ENCODE results near the gene ASB7. TPM values are rescaled to one million over a fixed set of nuclear protein-coding genes. Genes with fewer than 3 reads are reported as not detected.
"Not testable (repeated sequence)": the region's sequence is repeated elsewhere in the genome, so short reads cannot be mapped to it uniquely, and the experiment has no call there.

Gene ASB7
- total RNA-seq, 4 donors from 2014 or later = 5.1 to 10.3 (median 6.3) TPM

DNA sequence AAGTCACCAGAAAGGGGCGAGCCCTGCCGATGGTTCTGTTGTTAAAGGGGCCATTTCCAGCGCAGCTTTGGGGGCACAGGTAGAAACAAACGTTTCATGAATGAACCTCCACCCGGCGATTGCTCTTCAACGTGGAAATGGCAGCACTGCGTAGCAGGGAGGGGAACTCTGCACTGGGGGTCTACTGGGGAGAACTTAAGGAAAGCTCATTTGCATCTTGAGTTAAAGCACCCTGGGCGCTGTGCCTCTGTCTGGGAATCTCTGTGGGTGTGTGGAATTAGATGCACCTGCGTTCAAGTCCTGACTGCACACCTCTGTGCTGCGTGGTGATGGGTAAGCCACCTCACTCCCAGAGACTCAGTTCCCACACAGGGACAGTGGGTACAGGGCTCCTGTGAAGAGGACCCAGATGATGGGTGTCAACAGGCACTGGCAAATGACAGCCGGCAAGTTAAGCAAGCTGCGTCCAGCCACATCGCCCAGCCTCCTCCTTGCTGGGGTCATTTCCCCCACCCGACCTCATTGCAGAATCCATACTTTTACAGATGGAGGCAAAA lies 68.8 kb downstream of the ASB7 start:
- intact Hi-C loops (cut with DNase I; ENCODE audit: low total_unique reads) (no loop called here), in situ Hi-C loops (cut with MboI; ENCODE audit: low sequenced_read_pairs in 4 of 4) (no loop called here)
- Histone ChIP-seq H3K4me3 (no peak overlapping the region), H3K27ac (no peak overlapping the region), H3K36me3 (no peaks in the 10 kb centered on the region), H3K27me3 (peaks cover 0 to 4% (median 4%) of the 10 kb centered on the region in 3 donors), H3K9me3 (no peaks in the 10 kb centered on the region), H3K4me1 (peaks cover 0 to 4% of the 10 kb centered on the region in 2 donors)
- TF ChIP-seq, protein P1, sequence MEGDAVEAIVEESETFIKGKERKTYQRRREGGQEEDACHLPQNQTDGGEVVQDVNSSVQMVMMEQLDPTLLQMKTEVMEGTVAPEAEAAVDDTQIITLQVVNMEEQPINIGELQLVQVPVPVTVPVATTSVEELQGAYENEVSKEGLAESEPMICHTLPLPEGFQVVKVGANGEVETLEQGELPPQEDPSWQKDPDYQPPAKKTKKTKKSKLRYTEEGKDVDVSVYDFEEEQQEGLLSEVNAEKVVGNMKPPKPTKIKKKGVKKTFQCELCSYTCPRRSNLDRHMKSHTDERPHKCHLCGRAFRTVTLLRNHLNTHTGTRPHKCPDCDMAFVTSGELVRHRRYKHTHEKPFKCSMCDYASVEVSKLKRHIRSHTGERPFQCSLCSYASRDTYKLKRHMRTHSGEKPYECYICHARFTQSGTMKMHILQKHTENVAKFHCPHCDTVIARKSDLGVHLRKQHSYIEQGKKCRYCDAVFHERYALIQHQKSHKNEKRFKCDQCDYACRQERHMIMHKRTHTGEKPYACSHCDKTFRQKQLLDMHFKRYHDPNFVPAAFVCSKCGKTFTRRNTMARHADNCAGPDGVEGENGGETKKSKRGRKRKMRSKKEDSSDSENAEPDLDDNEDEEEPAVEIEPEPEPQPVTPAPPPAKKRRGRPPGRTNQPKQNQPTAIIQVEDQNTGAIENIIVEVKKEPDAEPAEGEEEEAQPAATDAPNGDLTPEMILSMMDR (IDR thresholded peaks at IDR 0.05 in 4 of 5, conservative IDR thresholded peaks at IDR 0.05 in 1 of 5) = no peak
- TF ChIP-seq POLR2A (IDR thresholded peaks at IDR 0.05) = no peak
- DNase-seq (no peak), ATAC-seq (no peak)

DNA sequence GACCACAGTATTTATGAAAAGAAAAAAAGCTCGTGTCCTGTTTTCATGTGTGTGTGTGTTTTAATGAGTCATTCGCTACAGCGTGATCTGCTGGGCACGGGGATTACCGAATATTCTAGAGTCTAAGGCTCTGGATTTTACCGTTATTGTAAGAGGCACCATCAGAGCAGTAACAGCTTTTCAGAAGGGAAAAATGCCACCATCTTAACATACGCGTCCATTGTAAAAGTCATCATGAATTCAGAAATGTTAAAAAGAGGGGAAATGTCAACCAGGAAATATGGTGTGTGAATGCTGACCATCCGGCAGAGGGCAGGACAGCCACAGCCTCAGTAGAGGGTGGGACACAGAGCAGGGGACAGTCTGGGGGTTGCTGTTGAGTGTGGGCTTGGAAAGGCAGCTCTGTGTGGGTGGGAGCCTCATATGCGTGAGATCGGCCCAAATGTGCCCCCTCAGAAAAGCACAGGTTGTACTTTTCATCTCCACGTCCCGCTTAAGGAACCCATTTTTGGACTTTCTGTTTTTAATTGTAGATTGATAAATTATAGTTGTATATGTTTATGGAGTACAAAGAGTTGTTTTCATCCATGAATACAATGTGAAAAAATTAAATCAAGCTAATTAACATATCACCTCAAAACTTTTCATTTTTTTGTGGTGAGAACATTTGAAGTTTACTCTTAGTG lies 69.6 kb downstream of the ASB7 start:
- no peaks in the 10 kb centered on the region for H3K36me3 ChIP-seq

DNA sequence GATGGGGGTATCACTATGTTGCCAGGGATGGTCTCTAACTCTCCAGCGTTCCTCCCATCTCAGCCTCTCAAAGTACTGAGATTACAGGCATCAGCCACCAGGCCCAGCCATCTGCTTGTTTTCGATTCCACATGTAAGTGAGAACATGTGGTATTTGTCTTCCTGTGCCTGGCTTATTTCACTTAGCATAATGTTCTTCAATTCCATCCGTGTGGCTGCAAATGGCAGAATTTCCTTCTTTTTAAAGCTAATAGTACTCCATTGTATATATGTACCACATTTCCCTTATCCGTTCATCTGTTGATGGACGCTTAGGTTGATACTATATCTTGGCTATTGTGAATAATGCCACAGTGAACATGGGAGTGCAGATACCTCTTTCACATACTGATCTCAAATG lies 70.6 kb downstream of the ASB7 start:
- in situ Hi-C loops (cut with MboI; ENCODE audit: low sequenced_read_pairs in 4 of 4) (no loop called here), intact Hi-C loops (cut with DNase I; ENCODE audit: low total_unique reads) (loop anchor here (2.0 kb wide), 1 partner anchor 334 kb away; no protein-coding TSS in a partner anchor)
- Histone ChIP-seq H3K27me3 (no peaks in the 10 kb centered on the region), H3K27ac (no peak overlapping the region), H3K36me3 (no peaks in the 10 kb centered on the region), H3K9me3 (no peaks in the 10 kb centered on the region), H3K4me1 (no peaks in the 10 kb centered on the region), H3K4me3 (no peak overlapping the region)
- no peak for ATAC-seq
- DNase-seq = no peak
- no peak for TF ChIP-seq POLR2A (IDR thresholded peaks at IDR 0.05)
- TF ChIP-seq, protein P1 (IDR thresholded peaks at IDR 0.05 in 4 of 5, conservative IDR thresholded peaks at IDR 0.05 in 1 of 5) = no peak

More for the DNA sequence above, 69.6 kb downstream of the ASB7 start:
- Histone ChIP-seq H3K27ac (no peak overlapping the region), H3K27me3 (peaks cover 0 to 4% (median 3%) of the 10 kb centered on the region in 3 donors), H3K4me3 (peak overlapping the region in 1 of 4 donors; percentile 7), H3K4me1 (peaks cover 0 to 4% of the 10 kb centered on the region in 2 donors), H3K9me3 (no peaks in the 10 kb centered on the region)
- no peak for DNase-seq
- in situ Hi-C loops (cut with MboI; ENCODE audit: low sequenced_read_pairs in 4 of 4) (no loop called here), intact Hi-C loops (cut with DNase I; ENCODE audit: low total_unique reads) (loop anchor here (2.0 kb wide), 1 partner anchor 335 kb away; no protein-coding TSS in a partner anchor)
- TF ChIP-seq, protein P1 (IDR thresholded peaks at IDR 0.05 in 4 of 5, conservative IDR thresholded peaks at IDR 0.05 in 1 of 5) = peak in 3 of 5 experiments; percentile 11 to 40 (median 25)
- no peak for TF ChIP-seq POLR2A (IDR thresholded peaks at IDR 0.05)
- ATAC-seq = peak in 1 of 2 donors; percentile 54

DNA sequence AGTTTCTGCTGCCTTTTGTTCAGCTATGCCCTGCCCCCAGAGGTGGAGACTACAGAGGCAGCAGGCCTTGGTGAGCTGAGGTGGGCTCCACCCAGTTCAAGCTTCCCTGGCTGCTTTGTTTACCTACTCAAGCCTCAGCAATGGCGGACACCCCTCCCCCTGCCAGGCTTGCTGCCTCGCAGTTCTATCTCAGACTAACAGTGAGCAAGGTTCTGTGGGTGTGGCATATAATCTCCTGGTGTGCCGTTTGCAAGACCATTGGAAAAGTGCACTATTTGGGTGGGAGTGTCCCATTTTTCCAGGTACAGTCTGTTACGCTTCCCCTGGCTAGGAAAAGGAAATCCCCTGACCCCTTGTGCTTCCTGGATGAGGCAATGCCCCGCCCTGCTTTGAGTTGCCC lies 76.8 kb downstream of the ASB7 start:
- DNase-seq; H3K27ac ChIP-seq; H3K4me1 ChIP-seq; intact Hi-C loops (cut with DNase I; ENCODE audit: low total_unique reads); in situ Hi-C loops (cut with MboI; ENCODE audit: low sequenced_read_pairs in 4 of 4); H3K9me3 ChIP-seq; ATAC-seq; H3K27me3 ChIP-seq; H3K36me3 ChIP-seq; H3K4me3 ChIP-seq: not testable (repeated sequence)

DNA sequence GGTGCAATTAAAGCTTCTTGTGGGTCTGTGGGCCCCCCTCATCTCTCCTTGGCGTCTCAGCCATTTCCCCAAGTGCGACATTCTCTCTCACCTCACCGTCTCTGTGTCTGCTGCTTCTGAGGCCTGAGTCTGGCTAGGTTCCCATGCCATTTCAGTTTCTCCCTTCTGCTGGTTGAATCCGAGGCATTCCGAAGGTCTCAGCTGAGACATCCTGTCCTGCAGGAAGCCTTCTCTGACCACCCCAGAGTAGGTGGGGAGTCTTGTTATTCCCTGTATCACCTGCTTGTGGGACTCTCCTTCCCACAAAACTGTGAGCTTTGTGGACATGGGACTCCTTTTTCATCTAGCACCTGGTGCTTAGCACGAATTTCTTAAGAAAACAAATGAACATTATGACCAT lies 78.3 kb downstream of the ASB7 start:
- DNase-seq = no peak
- Histone ChIP-seq H3K4me1 (no peaks in the 10 kb centered on the region), H3K27ac (peak overlapping the region; percentile 28 to 55 (median 49)), H3K36me3 (no peaks in the 10 kb centered on the region), H3K4me3 (no peak overlapping the region), H3K9me3 (no peaks in the 10 kb centered on the region), H3K27me3 (no peaks in the 10 kb centered on the region)
- in situ Hi-C loops (cut with MboI; ENCODE audit: low sequenced_read_pairs in 4 of 4) (no loop called here), intact Hi-C loops (cut with DNase I; ENCODE audit: low total_unique reads) (no loop called here)
- TF ChIP-seq POLR2A (IDR thresholded peaks at IDR 0.05) = no peak
- TF ChIP-seq, protein P1 (IDR thresholded peaks at IDR 0.05 in 4 of 5, conservative IDR thresholded peaks at IDR 0.05 in 1 of 5) = no peak
- ATAC-seq = peak; percentile 49 to 62

Data from gastrocnemius medialis (tissue), 4 donors.